Vagina (tissue), 2 donors: ENCODE results near the gene MAF.

Source experiments
- POLR2A ChIP-seq, 2 donors: fragments of 450-650 bp; IDR thresholded peaks; one replicate each; pipeline ENCODE4 v1.6.1; 2017; ENCODE audit warnings: antibody characterized with exemption in 2 of 2, mild to moderate bottlenecking in 2 of 2, moderate library complexity in 2 of 2
- POLR2AphosphoS5 ChIP-seq, 2 donors: sonication (generic); formaldehyde crosslinking; IDR thresholded peaks; one replicate each; pipeline ENCODE4 v1.9.0; 2017; ENCODE audit warnings: antibody characterized with exemption in 2 of 2, mild to moderate bottlenecking in 2 of 2, low read depth in 1 of 2; ENCODE audit not compliant: insufficient read depth in 1 of 2
- TF ChIP-seq, protein P1 (sequence below), 3 experiments: fragments of 450-650 bp in 2 of 3; fragments of 200-600 bp in 1 of 3; sonication (generic) in 1 of 3; IDR thresholded peaks; one replicate each; pipeline ENCODE4 v1.5.1; 2017 to 2019; ENCODE audit warnings: antibody characterized with exemption in 3 of 3, mild to moderate bottlenecking in 2 of 3, moderate library complexity in 2 of 3

DNA sequence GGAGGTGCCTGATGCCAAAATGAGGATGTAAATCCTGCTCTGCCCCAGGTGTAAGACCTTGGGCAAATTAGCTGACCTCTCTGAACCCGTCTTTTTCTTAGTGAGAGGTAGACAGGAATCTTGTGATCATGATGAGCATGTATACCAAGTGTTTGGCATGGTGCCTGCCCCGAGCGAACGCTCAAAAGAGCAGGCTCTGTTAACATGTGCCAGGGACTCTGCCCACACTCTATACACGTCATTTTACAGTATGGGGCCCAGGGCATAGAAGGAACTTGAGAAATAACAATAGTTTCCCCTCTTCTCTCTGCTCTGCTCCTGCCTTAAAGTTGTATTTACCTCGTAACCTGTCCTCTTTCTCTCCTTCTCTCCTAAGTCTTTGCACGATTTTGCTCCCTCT is 9.3 kb upstream of the MAF start:
- TF ChIP-seq, protein P1, sequence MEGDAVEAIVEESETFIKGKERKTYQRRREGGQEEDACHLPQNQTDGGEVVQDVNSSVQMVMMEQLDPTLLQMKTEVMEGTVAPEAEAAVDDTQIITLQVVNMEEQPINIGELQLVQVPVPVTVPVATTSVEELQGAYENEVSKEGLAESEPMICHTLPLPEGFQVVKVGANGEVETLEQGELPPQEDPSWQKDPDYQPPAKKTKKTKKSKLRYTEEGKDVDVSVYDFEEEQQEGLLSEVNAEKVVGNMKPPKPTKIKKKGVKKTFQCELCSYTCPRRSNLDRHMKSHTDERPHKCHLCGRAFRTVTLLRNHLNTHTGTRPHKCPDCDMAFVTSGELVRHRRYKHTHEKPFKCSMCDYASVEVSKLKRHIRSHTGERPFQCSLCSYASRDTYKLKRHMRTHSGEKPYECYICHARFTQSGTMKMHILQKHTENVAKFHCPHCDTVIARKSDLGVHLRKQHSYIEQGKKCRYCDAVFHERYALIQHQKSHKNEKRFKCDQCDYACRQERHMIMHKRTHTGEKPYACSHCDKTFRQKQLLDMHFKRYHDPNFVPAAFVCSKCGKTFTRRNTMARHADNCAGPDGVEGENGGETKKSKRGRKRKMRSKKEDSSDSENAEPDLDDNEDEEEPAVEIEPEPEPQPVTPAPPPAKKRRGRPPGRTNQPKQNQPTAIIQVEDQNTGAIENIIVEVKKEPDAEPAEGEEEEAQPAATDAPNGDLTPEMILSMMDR (IDR thresholded peaks at IDR 0.05): no peak
- no peak for TF ChIP-seq POLR2A (IDR thresholded peaks at IDR 0.05)
- TF ChIP-seq POLR2AphosphoS5 (IDR thresholded peaks at IDR 0.05; ENCODE audit: insufficient read depth in 1 of 2, low read depth in 1 of 2): no peak
